ENCODE results near the gene LAMA3.

GRCh38 chr18:23990474-23991410 is 301.5 kb downstream of the LAMA3 start:
- no peak for TF ChIP-seq CTCF (IDR thresholded peaks at IDR 0.05)
- no peak for TF ChIP-seq POLR2A (IDR thresholded peaks at IDR 0.05)
